OCI-M1 (cell line): ENCODE data around the gene RPA1.
A peak's percentile ranks its signal among the peaks of the same experiment; 100 is the strongest.
"Not testable (repeated sequence)": the region's sequence is repeated elsewhere in the genome, so short reads cannot be mapped to it uniquely, and the experiment has no call there.

Experiments used
- DNase-seq: peaks from one replicate; lab custom pipeline; 2025; lab: John Stamatoyannopoulos, UW

RPA1 gene

DNA sequence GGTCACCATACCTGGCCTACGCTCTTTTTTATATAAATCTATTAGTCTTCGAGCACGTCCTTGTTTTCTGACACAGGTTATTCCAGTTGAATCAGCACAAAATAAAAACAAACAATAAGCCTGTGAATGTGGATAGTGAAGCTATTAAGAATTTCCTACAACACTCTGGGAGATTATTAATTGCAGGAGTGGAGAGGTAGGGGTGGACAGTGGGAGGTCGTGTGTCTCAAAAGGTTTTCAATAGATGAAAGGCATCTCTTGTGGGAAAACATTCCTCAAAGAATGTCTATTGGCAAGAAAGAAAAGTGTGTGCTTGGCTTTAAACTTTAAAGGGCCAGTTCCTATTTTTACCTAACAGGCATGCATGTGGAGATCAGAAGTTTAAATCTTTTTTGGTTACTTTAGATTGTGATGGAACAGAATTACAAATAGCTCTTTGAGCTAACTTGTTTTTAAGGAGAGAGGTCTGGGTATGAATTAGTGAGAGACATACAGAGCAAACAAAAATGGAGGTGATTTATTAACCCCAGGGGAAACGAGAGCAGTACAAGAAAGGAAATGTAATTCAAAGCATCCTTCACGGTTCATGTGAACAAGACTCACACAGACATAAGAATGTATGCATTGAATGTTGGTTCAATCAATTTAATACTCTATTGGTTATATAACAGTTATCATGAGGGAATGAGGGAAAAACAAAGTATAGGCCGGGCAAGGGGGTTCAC, 9.1 kb upstream of the RPA1 start:
- no peak for DNase-seq

DNA sequence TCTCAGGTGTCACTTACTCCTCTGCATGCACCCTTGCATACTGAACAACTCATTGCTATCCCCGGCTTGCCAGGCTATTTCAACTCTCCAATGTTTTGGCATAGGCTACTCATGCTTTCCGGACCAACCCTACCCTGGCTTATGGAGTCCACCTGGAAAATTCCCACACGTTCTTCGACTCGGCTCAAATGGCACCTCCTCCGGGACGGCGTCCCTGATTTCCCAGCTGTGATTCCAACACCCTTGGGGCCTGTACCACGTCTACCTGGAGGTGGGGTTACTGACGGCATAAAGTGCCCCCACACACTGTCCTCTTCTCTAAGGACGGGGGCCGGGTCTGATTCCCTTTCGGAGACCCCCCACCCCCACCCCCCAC, 601 bp upstream of the RPA1 start:
- DNase-seq, result no peak

DNA sequence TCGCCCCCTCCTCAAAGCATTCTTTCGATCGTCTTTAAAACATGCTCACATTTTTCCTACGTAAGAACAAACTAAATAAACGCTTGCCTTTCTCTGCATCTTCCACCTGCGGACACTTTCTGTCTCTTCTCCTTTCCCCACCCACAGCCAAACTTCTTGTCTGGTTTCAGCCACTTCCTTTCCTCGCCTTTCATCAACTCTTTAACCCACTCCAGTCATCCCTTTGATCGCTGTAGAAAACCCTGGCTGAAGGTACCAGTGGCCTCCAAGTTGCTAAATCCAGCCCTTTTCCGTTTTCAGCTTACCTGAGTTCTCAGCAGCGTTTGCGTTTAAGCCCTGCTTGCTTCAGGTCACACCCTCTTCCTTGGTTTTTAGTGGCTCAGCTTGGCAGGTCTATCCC, 483 bp downstream of the RPA1 start:
- DNase-seq, result peak; percentile 23

DNA sequence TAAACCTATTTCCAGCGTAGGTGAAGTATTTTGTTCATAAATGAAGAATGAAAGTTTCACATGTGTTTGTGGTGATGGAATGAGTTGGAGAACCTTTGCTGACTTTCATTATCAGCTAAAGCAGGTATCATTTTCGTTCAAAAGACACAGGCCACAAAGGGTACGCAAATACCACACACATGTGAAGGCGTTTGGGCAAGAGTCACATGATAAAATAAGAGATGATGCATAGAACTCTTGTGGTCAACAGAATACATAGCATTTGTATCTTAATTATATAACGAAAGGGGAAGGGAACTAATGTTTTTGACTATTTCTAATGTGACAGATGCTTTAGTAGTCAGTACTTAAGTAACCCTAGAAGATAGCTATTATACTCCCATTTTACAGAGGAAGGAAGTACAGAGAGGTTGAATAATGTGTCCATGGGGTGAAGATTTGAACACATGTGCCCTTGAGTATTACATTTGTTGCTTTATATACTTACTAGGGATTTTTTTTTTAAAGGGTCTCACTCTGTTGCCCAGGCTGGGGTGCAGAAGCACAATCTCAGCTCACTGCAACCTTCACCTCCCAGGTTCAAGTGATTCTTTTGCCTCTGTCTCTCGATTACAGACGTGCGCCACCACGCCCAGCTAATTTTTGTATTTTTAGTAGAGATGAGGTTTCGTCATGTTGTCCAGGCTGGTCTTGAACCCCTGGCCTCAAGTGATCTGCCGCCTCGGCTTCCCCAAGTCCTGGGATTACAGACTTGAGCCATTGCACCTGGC, 4.8 kb downstream of the RPA1 start:
- no peak for DNase-seq

DNA sequence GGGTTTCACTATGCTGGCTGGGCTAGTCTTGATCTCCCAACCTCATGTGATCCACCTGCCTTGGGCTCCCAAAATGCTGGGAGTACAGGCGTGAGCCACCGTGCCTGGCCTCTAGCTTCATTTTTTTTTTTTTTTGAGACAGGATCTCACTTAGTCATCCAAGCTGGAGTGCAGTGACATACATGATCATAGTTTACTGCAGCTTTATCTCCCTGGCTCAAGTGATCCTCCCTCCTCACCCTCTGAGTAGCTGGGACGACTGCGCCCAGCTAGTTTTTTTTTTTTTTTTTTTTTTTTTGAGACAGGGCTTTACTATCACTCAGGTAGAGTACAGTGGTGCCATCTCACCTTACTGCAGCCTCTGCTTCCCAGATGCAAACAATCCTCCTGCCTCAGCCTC, 9.7 kb downstream of the RPA1 start:
- peak; percentile 9 for DNase-seq

DNA sequence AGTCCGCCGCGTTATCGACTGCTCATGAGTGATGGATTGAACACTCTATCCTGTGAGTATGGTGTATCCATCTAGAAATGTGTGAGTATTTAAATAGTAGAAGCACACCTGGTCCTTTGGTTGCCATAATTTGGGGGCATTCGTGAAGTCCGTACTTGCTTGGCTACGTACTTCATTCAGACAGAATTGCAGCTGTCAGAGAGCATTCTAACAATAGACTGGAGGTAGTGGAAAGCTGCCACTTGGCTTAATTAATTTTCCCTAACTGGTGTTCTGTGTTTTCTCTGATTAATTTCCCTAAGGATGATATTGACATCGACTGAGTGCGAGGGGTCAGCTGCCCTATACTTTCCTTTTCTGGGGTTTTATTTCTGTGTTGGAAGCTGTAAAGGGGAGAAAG, 14.1 kb downstream of the RPA1 start:
- DNase-seq, result no peak

DNA sequence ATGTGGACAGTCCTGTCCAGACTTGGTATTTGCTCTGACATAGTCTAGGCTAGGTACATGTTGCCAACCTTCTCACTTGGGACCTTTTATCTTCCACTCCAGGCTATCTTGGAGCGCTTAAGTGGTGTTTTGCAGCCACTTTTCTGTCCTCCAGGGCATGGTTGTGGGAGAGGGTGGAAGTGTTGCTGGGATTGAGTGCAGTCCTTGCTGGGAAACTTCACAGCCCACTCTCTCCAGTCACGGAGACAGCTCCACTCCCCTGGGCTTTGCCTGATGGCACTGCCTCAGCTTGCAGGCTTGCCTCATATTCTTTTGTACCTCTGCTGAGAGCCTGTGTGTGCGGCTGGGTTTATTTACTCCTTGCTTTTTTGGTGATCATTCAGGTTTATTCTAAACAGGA, 17.4 kb downstream of the RPA1 start:
- DNase-seq, result no peak

DNA sequence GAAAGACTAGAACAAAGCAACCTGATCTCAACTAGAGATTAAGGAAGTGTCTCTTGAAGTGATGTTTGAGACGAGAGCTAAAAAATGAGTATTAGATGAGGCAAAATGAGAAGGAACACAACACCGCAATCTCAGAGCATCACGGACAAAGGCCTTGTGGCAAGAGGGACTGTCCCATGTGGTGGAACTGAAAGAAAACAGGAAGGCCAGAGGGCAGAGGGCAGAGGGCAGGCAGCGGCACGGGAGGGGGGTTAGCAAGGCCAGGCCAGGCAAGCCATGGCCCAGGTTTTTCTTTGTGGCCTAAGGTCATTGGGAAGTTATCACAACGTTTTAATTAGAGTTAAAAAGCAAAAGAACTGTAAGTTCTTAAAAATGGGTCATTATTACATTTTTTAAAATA, 22.5 kb downstream of the RPA1 start:
- no peak for DNase-seq

DNA sequence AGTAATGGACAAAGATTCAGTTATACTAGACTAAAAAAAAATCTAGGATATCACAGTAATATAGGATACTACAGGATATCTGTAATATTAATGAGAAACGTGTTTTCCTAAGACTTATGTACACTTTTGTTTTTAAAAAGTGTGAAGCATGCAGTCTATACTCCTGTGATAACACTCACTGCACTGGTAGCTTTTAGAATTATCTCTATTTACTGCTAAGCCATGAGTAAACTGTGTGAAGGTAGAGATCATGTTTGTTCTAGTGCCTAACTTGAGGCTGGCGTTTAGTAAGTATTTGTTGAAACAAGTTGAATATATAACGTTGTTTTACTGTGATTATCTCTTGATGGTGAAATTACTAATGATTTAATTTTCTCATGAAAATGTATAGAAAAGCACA, 23.9 kb downstream of the RPA1 start:
- no peak for DNase-seq

DNA sequence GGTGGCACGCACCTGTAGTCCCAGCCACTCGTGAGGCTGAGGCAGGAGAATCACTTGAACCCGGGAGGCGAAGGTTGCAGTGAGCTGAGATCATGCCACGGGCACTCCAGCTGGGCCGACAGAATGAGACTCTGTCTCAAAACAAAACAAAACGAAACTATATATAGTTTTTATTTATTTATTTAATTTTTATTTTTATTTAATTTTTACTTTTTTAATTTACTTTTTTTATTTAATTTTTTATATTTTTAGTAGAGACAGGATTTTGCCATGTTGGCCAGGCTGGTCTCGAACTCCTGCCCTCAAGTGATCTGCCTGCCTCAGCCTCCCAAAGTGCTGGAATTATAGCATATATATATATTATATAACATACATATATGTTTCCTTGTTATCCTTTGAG, 26.7 kb downstream of the RPA1 start:
- not testable (repeated sequence) for DNase-seq

DNA sequence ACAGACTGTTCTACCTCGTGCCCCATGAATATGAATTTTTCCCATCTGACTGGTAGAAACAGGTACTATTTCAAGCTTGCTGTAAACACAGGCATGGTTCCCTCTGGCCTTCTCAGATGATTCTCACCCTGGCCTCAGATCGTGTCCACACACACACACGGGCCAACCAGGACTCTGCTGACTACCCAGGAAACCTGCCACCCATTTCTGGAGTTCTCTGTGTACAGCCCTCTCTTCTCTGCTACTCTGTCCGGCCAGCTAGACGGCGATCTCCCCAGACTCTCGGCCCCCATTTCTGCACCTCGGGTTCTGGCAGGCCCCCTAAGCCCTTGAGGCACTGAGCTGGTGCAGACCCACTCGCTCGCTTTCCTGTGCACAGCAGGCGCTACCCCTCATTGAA, 31.2 kb downstream of the RPA1 start:
- no peak for DNase-seq

DNA sequence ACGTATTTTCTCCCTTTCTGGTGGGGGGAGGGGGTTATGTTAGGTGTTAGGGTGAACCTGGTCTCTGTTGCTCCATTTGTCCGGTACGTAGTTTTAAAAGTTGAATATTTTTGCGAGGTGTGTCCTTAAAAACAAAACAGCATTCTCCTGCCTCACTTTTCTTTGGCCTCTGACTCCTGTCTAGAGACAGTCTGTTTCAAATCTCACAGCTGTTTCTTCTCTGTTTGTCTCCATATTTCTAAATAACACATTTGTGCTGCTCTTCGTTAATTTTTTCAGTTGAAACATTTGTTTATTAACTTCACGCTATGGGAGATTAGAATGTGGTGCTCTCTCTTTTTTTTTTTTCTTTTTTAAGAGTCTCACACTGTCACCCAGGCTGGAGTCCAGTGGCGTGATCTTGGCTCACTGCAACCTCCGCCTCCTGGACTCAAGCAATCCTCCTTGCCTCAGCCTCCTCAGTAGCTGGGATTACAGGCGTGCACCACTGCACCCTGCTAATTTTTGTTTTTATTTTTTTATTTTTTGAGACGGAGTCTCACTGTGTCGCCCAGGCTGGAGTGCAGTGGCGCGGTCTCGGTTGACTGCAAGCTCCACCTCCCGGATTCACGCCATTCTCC, 31.7 kb downstream of the RPA1 start:
- no peak for DNase-seq

DNA sequence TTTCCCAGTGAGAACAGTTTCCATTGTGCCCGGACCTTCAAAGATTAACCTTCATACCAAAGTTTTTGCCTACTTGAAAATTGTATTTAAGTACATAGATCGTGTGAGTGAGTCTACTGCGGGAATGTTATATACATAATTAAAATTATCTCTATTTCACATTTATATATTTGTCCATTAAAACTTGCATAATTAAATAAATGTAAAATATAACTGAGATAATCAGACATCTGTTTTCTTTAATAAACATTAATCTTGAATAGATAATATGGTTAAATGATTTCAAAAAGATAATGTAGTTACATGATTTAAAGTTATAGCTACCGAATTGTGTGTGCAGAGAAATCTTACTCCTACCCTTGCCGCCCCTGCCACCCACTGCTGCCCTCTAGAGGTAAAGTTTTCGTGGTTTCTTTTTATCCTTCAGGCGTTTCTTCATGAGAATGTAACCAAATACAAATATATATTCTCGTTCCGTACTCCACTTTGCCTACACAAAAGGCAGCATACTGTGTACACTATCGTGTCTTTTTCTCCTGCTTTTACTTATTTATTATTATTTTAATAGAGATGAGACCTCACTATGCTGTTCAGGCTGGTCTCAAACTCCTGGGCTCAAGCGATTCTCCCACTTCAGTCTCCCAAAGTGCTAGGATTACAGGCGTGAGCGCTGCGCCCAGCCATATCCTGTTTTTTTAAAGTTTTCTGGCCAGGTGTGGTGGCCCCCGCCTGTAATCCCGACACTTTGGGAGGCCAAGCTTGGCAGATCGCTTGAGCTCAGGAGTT, 35.6 kb downstream of the RPA1 start:
- peak; percentile 73 for DNase-seq

DNA sequence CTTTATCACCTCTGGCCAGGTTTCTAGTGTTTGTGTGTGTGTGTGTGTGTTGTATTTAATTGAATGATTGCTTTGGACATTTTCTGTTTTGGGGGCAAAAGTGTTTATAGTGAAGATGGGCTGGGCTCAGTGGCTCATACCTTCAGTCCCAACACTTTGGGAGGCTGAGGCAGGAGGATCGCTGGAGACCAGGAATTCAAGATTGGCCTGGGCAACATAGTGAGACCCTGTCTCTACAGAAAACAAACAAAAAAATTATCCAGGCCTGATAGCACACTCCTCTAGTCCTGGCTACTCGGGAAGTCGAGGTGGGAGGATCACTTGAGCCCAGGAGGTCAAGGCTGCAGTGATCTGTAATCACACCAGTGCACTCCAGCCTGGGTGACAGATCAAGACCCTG, 37.5 kb downstream of the RPA1 start:
- DNase-seq, result no peak

DNA sequence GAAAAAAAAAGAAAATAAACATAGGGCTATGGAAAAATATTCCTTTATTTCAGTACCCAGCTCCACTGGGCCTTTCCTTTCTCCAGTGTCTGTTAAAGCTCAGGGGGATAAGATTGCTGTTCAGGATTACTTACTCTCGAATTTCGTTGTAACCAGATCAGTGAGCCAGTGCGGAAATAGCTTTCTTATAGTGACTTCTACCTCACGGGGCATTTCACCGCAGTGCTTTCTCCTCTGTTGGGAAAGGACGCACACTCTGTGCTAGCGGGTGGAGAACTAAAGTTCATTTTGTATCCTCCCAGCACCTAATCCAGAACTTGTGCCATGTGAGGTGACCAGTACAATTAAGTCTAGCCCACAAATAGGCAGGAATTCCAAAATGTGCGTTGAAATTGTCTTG, 38.3 kb downstream of the RPA1 start:
- DNase-seq, result no peak

DNA sequence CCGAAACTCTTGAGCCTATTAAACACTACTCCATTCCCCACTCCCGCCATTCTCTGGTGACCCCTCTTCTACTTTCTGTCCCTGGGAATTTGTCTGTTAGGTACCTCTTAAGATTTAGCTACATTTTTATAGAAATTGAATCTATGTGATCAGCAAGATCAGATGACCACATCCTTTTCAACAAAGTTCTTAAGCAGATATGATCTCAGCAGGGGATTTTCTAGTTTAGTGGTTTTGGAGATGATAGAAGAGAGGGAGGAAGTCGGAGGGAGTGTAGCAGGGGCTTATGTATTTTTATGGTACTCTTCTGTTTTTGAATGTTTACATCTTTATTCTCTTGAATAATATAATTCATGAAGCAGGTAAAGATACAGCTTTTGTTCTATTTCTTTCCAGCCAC, 40.8 kb downstream of the RPA1 start:
- no peak for DNase-seq

DNA sequence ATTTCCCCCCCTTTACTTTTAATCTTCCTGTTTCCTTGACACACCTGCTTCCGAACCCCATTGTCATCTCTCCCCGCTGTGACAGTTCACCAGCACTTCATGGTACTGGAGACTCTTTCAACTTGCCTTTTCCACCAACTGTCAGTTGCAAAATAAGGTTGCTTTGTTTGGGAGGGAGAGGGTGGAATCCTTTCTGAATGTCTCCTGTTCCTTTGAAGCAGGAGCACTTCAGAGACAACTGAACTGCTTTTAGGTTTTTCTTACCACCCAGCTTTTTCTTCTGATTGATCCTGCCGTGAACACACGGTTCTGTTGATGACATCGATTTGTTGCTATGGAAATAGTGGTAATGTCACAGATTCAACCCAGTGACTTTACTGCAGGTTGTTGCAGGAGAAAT, 42.0 kb downstream of the RPA1 start:
- DNase-seq, result no peak

DNA sequence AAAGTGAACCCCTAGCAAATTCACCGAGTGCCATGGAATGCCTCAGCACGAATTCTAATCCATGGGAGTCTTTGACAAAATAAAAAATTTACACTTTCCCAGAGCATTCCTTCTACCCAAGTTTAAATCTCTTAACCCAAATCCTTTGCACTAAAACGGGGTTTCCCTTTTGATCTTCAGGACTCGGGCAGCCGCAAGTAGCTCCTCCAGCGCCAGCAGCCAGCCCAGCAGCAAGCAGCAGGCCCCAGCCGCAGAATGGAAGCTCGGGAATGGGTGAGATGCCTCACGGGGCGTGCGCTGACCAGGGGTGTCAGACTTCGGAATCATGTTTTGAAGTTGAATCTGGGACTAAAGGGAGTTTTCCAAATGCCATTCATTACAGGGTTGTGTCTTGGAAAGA, 42.4 kb downstream of the RPA1 start:
- no peak for DNase-seq

DNA sequence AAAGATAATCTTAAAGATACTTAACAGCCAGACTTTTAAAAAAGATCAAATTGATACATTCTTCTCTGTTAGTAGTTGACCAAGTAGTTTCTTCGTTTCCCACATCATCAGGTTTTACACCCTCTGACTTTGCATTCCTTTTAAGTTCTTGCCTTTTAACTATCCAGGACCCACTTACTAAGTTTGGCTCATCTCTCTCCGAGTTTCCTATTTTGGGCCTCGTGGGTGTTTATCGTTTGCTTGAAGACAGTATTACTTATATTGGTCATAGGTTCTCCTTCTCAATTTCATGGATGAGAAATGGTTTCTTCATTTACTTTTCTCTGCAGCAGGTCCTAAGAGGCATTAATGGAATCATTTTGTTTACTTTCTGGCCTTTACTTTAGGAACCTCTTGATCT, 43.2 kb downstream of the RPA1 start:
- no peak for DNase-seq

DNA sequence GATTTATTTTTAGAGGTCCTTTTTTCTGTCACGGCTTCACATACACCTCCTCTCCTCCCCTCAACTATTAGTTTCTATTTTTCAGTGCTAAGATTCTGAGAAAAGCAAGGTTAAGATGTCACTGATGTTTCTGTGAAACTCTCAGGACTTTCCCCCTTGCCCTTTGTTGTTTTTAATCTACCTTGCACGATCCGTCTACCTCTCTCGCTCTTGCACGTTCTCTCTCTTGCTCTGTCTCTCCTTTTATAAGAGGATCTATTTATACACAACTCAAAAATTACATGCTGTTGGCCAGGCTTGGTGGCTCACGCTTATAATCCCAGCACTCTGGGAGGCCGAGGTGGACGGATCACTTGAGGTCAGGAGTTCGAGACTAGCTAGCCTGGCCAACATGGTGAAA, 43.6 kb downstream of the RPA1 start:
- no peak for DNase-seq

DNA sequence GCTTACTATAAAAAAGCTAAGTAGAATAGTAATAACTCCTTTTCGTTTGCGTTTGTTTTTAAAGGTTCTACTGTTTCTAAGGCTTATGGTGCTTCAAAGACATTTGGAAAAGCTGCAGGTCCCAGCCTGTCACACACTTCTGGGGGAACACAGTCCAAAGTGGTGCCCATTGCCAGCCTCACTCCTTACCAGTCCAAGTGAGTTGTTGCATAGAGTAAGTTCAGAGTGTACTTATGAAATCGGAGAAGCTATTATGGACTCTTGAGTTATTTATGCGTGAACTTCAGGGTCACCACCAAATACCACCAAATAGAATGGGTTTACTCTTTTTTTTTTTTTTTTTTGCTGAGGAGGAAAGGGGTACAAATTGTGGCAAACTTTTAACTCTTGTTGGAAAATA, 45.8 kb downstream of the RPA1 start:
- DNase-seq, result no peak

DNA sequence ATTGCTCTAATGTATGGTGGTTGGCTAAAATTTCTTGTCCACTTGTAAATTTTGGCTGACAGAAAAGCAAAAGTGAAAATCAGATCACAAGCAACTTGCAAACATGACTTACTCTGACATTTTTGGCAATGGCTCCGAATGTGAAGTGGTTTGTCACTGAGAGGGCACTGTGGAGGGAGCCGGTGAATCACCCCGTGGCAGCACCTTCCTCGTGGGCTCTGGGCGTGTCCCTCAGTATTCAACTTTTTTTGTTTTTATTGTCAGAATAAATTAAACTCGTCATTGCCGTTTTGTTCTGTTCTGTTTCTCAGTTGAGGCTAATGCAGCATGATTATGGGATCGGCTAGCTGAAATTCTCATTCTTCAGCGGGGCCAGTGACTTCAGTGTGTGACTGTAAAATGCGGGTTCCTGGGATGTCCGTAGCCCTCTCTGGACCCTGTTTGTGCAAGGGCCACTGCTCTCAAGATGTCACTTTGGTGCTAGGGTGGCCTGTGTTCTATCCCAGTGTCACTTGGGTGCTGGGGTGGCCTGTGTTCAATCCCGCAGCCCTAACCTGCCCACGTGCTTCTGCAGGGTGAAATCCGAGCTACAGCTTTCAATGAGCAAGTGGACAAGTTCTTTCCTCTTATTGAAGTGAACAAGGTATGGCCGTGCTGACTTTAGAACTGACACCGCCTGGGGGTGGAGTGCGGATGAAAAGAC, 48.8 kb downstream of the RPA1 start:
- no peak for DNase-seq
